Stimulated activated CD8-positive, alpha-beta memory T cell treated with anti-CD3 and anti-CD28 coated beads, Interleukin-4, amount 100 ng/mL, for 1 hour (primary cell): ENCODE data around the gene ITSN1.
"Not testable (repeated sequence)": the region's sequence is repeated elsewhere in the genome, so short reads cannot be mapped to it uniquely, and the experiment has no call there.

Experiments
- DNase-seq, 2 donors: peaks; one replicate each; pipeline ENCODE4 v3.0.0-alpha.2; 2020; ENCODE audit warnings: low read depth in 2 of 2, low spot score in 1 of 2

Gene ITSN1

DNA sequence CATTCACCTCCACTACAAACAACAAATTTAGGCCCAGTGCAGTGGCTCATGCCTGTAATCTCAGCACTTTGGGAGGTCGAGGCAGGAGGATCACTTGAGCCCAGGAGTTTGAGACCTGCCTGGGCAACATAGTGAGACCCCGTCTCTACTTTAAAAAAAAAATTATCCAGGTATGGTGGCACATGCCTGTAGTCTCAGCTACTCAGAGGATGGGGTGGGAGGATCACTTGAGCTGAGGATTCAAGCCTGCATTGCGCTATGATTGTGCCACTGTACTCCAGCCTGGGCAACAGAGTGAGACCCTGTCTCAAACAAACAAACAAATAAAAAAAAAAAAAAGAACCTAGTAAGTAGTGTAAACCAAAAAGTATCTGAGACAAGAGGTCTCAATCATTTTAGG is 86.8 kb downstream of the ITSN1 start:
- not testable (repeated sequence) for DNase-seq

DNA sequence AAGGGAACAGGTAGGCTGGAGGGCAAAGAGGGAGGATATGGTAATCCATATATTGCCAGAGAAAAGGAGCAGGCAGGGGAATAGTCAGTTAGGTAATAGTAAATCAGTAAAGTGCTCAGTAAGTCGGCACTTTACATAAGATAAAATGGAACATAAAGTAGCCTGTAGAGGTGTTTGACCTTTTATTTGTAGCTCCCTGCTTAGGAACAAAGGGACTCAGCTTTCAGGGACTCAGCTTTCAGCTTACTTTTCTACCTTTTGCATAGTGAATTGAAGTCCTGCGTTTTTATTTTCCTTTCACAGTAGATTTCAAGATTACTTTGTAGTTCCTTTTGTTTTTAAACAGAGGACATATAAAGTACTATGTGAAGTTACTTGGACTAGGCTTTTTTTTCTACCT is 87.3 kb downstream of the ITSN1 start:
- DNase-seq = no peak

DNA sequence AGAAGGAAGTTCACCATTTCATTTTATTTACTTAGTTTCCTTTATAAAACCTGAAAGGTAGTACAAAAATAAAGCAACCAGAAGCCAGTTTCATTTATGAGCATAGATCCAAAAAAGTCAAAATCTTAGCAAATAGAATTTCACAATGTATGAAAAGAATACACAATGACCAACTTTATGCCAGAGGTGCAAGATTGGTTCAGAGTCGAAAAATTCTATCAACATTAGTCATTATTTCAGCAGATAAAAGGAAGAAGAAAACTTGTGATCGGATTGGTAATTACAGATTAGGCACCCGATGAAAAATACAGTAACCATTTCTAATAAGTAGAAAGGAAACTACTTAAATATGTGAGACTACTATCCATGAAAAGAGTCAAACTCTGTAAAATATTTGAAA is 89.1 kb downstream of the ITSN1 start:
- DNase-seq = no peak

DNA sequence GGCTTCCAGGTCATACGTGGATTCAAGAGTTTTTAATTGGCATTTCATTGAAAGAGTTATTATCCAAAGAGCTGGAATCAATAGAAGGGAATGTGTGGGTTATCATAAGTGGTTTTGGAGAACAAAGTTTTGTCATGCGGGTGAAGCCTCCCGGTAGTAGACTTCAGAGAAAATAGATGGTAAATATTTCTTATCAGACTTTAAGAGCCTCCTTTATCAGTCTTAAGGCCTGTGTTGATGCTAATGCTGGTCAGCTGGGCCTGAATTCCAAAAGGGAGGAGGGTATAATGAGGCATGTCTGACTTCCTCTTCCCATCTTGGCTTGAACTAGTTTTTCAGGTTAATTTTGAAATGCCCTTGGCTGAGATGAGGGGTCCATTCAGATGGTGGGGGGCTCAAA is 89.7 kb downstream of the ITSN1 start:
- DNase-seq = no peak

DNA sequence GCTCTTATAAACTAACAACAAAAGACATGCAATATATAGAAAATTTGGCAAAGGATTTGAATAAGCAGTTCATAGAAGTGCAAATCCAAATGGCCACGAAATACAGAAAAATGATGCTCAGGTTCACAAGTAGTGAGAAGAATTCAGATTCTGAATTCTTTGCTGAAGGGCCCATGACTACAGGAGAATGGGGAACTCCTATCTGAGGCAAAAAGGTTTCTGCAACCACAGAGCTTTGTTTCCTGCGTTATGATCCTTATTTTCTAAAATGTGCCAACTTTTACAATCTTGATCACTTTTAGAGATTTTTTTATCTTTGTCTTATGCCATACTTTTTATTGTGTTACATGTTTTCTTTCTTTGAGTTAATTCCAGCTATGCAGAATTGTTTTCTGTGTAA is 91.3 kb downstream of the ITSN1 start:
- DNase-seq = no peak

DNA sequence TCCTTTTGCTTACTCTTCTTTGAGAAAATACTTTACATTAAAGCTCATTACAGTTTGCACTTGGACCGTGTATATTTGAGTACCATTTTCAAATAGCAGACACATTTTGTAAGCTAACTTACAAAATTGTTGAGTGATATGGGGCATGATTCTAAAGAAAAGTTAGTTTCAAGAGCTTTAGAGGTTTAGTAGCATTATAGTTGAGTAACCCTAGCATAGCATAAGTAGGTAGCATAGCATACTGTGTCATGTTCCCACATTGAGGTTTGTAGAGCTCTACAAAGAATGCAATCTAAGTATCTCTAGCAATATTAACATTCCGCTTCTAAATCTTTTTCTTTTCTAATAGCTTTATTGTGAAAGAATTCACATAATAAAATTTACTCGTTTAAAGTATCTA is 92.0 kb downstream of the ITSN1 start:
- no peak for DNase-seq

DNA sequence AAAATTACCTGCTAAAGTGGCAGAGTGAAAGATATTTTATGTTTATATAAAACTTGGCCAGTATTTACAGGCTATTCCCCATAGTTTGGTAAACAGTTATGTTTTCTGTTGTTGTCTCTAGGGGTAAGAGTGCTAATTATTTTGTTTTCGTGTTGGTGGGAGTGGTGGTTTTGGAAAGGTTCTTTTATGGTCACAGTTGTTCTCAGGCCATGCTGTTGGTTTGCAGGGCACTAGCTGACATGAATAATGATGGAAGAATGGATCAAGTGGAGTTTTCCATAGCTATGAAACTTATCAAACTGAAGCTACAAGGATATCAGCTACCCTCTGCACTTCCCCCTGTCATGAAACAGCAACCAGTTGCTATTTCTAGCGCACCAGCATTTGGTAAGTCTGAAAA is 92.5 kb downstream of the ITSN1 start:
- no peak for DNase-seq

DNA sequence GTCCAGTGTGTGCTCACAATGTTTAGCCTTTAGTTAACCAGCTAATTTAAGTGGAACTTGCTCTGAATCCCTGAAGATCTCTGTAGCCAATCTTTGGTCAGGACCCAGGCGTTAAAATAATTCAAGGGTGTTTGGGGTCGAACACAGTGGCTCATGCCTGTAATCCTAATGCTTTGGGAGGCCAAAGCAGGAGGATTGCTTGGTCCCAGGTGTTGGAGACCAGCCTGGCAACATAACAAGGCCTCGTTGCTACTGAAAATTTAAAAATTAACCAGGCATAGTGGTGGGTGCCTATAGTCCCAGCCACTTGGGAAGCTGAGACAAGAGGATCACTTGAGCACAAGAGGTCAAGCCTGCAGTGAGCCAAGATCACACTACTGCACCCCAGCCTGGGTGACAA is 94.3 kb downstream of the ITSN1 start:
- DNase-seq = no peak

DNA sequence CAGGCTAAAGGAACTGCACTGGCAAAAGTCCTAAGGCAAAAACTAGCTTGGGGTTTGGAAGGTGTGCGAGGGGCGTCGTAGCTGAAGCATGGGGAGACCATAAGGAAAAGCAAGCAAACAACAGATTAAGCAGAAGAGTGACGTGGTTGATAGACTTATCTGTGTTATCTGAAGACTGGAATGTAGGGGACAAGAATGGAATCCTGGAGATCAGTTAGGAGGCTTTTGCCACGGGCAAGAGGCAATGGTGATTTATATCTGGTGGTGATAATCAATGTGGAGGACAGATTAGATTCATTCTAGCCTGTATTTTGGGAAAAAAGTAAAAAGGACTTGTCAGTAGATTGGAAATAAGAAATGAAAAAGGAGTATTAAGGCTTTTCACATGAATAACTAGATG is 97.4 kb downstream of the ITSN1 start:
- DNase-seq = no peak

DNA sequence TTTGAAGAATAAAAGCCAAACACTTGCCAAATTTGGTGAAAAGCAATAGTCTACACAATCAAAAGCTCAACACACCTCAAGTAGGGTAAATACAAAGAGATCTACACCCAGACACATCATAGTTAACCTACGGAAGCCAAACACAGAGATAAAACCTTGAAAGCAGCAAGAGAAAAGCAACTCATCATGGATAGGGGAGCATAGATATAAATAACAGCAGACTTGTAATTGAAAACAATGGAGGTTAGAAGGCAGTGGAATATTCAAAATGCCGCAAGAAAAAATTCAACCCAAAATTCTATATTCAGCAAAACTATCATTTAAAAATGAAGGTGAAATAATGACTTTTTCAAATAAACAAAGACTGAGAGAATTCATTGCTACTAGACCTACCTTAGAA is 105.1 kb downstream of the ITSN1 start:
- DNase-seq = no peak

DNA sequence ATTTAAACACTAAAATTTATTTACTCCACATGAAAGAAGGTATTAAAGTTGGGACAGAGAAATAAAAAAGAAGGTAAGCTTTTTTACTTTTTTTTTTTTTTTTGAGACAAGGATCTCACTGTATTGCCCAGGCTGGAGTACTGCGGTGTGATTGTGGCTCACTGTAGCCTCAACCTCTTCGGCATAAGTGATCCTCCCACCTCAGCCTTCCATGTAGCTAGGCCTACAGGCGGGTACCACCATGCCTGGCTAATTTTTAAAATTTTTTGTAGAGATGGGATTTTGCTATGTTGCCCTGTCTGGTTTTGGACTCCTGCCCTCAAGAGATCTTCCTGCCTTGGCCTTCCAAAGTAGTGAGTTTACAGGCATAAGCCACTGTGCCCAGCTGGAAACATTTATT is 106.6 kb downstream of the ITSN1 start:
- DNase-seq = no peak

DNA sequence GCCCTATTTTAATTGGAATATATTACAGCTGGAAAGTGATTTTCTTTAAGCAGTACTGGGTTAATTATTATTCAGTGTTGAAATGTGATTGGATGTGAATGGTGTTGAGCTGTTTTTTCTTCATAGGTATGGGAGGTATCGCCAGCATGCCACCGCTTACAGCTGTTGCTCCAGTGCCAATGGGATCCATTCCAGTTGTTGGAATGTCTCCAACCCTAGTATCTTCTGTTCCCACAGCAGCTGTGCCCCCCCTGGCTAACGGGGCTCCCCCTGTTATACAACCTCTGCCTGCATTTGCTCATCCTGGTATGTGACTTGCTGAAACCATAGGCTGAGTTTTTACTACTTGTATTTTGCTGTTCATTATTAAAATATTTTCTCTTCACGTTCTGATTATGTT is 107.7 kb downstream of the ITSN1 start:
- DNase-seq = no peak

DNA sequence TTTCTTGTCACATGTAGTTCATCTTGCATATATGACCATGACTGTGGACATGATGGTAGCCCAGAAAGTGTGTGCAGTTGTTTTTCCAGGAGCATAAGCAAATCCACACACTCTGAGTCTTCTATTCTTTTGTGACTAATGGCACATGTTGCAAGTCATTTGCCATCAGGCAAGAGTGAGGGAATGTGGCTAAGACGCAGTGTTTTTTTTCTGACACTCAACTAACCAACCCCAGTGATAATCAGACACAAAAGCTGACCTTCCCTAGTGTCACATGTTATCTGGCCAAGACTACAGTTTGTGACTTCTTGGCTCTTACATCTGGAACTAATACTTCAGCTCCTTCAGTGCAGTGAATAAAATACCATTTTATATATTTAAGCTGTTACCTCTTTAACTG is 108.8 kb downstream of the ITSN1 start:
- no peak for DNase-seq

DNA sequence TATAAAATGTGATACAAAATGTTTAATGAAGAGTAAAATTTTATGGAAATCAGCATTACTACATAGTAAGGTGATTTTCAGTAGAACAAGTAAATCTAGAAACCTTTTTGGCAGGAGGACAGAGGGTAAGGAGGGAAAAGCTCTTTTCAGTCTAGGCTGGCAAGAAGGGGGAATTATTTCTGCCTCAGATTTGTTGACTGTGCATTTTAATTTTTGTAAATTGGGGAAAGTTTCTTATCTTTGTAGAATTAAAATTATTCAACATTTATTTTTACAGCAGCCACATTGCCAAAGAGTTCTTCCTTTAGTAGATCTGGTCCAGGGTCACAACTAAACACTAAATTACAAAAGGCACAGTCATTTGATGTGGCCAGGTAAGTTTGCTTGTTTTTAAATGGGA is 109.2 kb downstream of the ITSN1 start:
- DNase-seq = no peak

DNA sequence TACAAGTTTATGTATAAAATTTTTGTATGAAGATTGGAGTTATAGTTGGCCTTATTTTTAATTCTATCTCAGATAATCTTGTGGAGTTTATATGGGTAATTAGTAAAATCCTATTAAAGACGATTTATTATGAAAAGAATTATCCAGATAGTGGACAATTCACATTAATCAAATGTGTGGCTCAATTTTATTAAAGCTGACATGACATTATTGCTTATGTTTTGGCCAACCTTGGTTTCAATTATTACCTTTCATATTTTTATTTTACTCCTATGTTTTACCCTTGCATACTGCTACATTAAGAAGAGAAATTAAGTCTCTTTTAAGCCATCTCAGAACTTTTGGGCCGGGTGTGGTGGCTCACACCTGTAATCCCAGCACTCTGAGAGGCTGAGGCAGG is 110.0 kb downstream of the ITSN1 start:
- no peak for DNase-seq

DNA sequence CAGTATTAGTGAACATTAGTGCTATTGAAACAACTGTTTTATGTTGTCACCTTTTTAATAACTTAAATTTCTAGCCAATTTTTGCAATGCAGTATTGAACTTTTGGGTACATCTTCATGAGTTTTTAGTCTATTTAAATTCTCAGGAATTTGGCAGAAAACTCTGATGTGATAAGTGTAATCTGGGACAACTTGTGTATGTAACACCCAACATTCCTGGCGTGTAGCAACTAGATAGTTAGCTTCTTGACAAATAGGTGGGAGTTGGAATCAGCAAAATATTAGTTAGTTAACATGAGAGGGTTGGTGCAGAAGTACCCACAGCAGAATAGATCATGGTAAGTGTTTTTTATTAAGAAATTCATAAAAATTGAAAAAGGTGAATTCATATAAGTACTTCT is 111.6 kb downstream of the ITSN1 start:
- no peak for DNase-seq

DNA sequence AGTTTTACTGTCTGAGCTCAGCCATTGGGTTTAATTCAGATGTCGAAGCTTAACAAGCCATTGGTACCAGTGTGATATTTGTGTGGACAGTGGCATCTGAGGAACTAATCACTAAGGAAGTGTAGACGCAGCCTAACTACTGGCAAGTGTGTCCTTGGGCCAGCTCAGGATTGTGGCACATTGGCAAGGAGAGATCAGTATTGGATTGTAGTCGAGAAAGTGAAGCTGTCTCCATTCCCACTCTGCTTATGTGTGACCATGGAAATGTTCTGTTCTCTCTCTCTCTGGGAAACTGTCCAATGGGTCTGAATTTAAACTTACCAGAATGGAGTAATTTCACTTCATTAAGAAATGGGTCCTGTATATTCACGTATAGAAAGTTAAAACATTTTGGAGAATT is 112.2 kb downstream of the ITSN1 start:
- DNase-seq = no peak

DNA sequence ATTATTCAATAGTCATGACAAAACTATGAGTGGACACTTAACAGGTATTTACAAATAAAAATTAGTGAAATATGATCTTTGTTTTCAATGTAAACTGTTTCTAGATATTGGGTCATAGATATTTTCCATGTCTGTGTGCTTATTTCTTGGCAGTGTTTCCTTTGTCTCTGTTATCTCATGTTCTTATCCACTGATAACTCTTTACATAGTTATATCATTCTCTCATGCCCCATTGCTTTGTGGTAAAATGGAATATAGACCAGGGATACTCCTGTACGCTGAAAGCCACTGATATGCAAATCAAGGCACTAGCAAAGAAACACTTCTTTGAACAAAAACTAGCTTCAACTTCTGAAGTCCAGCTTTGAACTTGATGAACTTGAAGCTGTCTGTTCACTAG is 113.1 kb downstream of the ITSN1 start:
- DNase-seq = no peak

DNA sequence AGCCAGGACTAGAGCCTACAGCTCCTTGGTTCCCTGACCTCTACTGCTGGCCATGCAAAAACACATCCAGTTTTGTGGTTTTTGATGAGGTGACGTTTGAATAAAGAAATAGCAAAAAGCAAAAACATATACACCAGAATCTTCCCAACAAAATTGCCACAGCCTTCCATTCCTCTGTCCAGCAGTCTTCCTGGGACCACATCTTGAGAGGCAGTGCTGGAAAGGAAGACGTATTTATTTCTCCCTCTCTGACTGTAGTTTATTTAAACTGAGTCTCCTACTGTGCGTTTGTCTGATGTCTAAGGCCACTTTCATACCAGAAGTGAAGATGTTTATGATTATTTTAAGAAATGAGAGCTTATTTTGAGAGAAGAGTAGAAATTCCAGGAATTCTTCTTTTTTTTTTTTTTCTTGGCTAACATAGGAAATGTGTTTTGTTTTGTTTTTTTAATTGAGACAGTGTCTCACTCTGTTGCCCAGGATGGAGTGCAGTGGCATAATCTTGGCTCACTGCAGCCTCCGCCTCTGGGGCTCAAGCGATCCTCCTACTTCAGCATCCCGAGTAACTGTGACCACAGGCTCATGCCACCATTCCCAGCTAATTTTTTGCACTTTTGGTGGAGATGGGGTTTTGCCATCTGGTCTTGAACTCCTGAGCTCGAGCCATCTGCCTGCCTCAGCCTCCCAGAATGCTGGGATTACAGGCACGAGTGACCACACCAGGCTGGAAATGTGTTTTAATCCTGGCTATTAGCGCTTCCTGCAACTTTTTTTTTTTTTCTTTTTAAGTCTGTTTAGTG is 118.5 kb downstream of the ITSN1 start:
- no peak for DNase-seq

DNA sequence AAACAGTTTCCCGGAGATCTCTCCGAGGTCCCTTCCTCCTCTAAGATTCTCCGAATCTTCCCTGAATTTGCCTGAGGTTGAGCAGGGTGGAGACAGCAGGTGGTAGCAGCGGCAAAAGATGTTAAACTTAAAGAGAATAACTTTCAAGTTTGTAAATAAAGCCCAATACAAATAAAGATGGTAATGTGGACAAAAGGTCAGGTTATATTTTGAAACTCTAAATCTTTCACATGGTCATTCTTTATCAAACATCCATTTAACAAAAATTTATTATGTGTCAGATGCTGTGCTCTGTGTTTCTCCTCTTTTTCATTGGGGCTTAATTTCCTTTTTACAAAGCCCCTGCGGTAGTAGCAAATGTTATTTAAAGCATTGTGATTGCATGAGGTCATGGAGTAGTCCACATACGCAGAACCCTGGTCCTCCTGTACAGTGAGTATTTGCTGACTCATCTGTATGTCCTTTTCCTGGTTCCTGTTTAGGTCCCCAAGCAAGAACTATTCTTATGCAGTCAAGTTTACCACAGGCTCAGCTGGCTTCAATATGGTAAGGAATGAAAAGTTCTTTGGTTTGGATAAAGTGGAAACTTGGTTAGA is 119.2 kb downstream of the ITSN1 start:
- DNase-seq = no peak

DNA sequence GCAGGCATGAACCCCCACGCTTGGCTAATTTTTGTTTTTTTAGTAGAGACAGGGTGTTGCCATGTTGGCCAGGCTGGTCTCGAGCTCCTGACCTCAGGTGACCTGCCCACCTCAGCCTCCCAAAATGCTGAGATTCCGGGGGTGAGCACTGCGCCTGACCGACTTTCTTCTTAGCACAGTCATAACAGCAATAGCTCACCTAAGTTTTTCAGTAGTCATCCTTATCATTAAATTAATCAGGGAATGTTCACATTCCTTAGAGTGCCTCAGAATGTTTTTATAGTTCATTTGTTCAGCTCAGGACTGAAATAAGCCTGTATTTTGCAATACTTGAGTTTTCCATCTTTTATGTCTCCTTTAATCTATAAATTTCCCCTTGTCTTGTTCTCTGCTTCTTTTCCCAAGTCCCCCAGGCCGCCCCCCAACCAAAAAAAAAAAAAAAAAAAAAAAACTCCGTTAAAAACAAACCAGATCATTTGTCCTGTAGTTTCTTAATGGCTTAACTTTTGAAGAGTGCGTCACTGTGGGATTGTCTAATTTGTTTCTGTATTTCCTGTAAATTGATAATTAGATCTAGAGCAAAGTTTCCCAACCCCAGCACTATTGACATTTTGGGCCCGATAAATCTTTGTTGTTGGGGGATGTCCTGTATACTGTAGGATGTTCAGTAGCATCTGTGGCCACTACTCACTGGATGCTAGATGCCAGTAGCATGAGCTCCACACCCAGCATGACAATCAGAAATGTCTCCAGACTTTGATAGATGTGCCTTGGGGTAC is 120.7 kb downstream of the ITSN1 start:
- DNase-seq = no peak

DNA sequence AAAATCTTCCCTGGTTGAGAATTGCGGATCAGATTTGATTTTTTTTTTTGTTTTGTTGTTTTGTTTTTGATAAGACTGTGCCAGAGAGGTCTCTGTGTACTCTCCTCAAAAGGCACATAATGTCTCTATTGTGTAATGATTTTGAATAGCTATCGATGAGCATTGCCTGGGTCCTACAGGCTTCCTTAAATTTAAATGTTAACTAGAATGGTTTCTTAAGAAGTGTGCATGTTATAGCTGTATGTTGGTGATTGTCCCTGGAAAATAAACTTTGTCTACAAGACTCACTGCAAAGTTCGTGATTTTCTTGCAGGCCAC is 121.2 kb downstream of the ITSN1 start:
- no peak for DNase-seq

DNA sequence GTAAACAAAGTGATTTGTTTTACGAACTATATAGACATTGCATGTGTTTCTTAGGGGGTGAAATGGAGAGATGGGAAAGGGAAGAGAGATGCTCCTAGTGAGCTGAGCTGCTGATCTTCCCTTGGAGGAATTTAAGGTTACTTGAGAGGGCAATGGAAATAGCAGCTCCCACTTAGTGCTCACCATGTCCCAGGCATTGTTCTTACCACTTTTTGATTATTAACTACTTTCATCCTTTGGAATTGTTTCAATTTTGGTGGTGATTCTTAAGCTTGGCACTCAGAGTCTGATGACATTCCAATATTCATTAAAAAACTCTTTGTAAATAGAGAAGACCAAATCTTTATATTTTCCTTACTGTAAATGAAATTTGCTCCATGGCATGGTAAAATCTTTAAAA is 124.9 kb downstream of the ITSN1 start:
- DNase-seq = no peak
